ENCODE measurements around the gene SLC18A3.

DNA sequence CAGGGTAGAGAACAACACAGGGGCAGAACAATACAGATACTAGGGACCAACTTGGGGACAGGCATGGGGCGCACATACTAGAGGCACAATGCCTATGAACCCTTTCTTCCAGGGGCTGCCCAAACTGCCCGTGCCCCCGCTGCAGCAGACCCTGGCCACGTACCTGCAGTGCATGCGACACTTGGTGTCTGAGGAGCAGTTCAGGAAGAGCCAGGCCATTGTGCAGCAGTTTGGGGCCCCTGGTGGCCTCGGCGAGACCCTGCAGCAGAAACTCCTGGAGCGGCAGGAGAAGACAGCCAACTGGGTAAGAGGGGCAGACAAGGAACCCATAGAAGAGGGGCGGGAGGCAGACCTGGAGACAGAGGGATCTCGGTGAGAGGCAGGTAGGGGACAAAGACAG lies 9.5 kb downstream of the SLC18A3 start:
- TF ChIP-seq CTCF (conservative IDR thresholded peaks at IDR 0.05; ENCODE audit: low read depth in 2 of 2) (peak; percentile 41 to 44), EZH2 (IDR thresholded peaks at IDR 0.05; ENCODE audit: low read depth, unreplicated experiment) (no peak)

Measured in GM23338 (cell line).